Activated CD4-positive, alpha-beta T cell treated with anti-CD3 and anti-CD28 coated beads for 36 hours (primary cell): Measurements from ENCODE around the gene TMEM31. TPM values are rescaled to one million over a fixed set of nuclear protein-coding genes. Genes with fewer than 3 reads are reported as not detected.

ENCODE experiments used
- ATAC-seq: fragments of 200-7000 bp; cut with Tn5 transposase; one replicate; pipeline ENCODE4 v1.10.0; 2021; ENCODE audit warnings: mild to moderate bottlenecking, moderate library complexity
- CTCF ChIA-PET: fragments of 350-600 bp; sonication (Branson Sonifier 250); formaldehyde crosslinking; loops from one replicate; lab custom pipeline; 2021; ENCODE audit warnings: antibody characterized with exemption; lab: Charles Lee
- POLR2A ChIA-PET: fragments of 350-600 bp; sonication (Branson Sonifier 250); formaldehyde crosslinking; loops from one replicate; lab custom pipeline; 2021; ENCODE audit warnings: antibody characterized with exemption, inconsistent platforms; lab: Charles Lee
- DNase-seq: peaks from one replicate; pipeline ENCODE4 v3.0.0-alpha.2; 2020
- H3K27ac Mint-ChIP-seq: one replicate; pipeline ENCODE4 v1.8.0; 2021; ENCODE audit warnings: mixed read lengths
- H3K27me3 Mint-ChIP-seq: one replicate; pipeline ENCODE4 v1.8.0; 2021; ENCODE audit warnings: mixed read lengths
- H3K36me3 Mint-ChIP-seq: one replicate; pipeline ENCODE4 v1.8.0; 2021; ENCODE audit warnings: low read depth, mixed read lengths
- H3K4me1 Mint-ChIP-seq: one replicate; pipeline ENCODE4 v1.8.0; 2021; ENCODE audit warnings: mixed read lengths
- H3K4me3 Mint-ChIP-seq: one replicate; pipeline ENCODE4 v1.8.0; 2021; ENCODE audit warnings: mild to moderate bottlenecking, moderate library complexity, mixed read lengths
- H3K9me3 Mint-ChIP-seq: one replicate; pipeline ENCODE4 v1.8.0; 2021; ENCODE audit warnings: low read depth, mixed read lengths
- intact Hi-C, 2 experiments: fragments of 100-400 bp; cut with DNase I in 1 of 2; cut with micrococcal nuclease in 1 of 2; formaldehyde crosslinking; loops; one replicate each; pipeline versions ENCODE4 v1.14.2 to v1.15.1; 2022 to 2024; cut with DNase I, micrococcal nuclease
- total RNA-seq, 2 experiments: library from RNA; stranded (reverse); gene quantifications; one replicate each; pipeline ENCODE4 v1.2.3, GENCODE V29; 2021

Gene TMEM31
- under 1 TPM; 0.25 to 0.79 TPM for total RNA-seq

DNA sequence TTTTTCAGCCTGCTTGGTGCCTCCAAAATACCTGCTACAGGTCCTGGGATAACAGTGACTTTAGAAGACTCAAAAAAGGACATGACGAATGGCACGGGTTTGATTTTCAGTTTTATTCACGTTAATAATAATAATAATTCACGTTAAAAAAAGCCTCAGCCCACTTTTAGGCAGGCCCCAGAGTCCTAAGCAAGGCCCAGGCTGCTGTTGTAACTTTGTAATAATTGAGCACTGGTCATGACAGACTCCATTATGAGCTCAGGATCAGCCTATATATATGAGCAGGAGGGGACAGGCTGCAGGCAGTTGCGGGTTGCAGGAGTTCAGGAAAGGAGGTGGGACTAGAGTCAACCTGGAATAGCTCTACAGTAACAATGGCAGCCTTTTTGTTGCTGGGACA is at the start of gene TMEM31:
Gene TMEM31, plus strand, starts transcription at position 301 of the 400 bp plus-strand sequence. CDS start 1,350 bp downstream, outside the sequence.
- DNase-seq = no peak
- no peaks in the 10 kb centered on the region for H3K36me3 Mint-ChIP-seq
- H3K27me3 Mint-ChIP-seq = no peaks in the 10 kb centered on the region
- intact Hi-C loops = loop anchor here (1.0 to 2.0 kb wide), 3 partner anchors 64 to 178 kb away; no protein-coding TSS in a partner anchor
- no peak within 1 kb of the TSS for H3K27ac Mint-ChIP-seq
- H3K4me3 Mint-ChIP-seq = no peak within 1 kb of the TSS
- no peaks in the 10 kb centered on the region for H3K4me1 Mint-ChIP-seq
- ChIA-PET CTCF (interaction anchor here (0.6 to 1.7 kb wide), 11 partner anchors 12 to 220 kb away, joined by 3 to 6 read pairs (median 4); no protein-coding TSS in a partner anchor), POLR2A (no interaction called here)
- no peaks in the 10 kb centered on the region for H3K9me3 Mint-ChIP-seq
- no peak for ATAC-seq

GRCh38 chrX:103663981-103664762 is 46.5 kb upstream of the TMEM31 start:
- Mint-ChIP-seq H3K36me3 (no peaks in the 10 kb centered on the region), H3K9me3 (no peaks in the 10 kb centered on the region), H3K4me3 (no peak overlapping the region), H3K4me1 (peaks cover 2% of the 10 kb centered on the region), H3K27ac (no peak overlapping the region), H3K27me3 (peaks cover 4% of the 10 kb centered on the region)
- ATAC-seq (no peak), DNase-seq (no peak)
- CTCF ChIA-PET = no interaction called here
- POLR2A ChIA-PET = no interaction called here
- intact Hi-C loops = no loop called here

GRCh38 chrX:103666202-103667107 is 44.3 kb upstream of the TMEM31 start:
- Mint-ChIP-seq H3K27me3 (peaks cover 4% of the 10 kb centered on the region), H3K36me3 (no peaks in the 10 kb centered on the region), H3K4me3 (no peak overlapping the region), H3K9me3 (no peaks in the 10 kb centered on the region), H3K27ac (no peak overlapping the region), H3K4me1 (peaks cover 2% of the 10 kb centered on the region)
- intact Hi-C loops = no loop called here
- ChIA-PET CTCF (no interaction called here), POLR2A (interaction anchor here (0.6 kb wide), 1 partner anchor 75 kb away, joined by 6 read pairs; no protein-coding TSS in a partner anchor)
- ATAC-seq (no peak), DNase-seq (no peak)

GRCh38 chrX:103669745-103670144 is 41.0 kb upstream of the TMEM31 start:
- H3K4me3 Mint-ChIP-seq = no peak overlapping the region
- CTCF ChIA-PET = no interaction called here

DNA sequence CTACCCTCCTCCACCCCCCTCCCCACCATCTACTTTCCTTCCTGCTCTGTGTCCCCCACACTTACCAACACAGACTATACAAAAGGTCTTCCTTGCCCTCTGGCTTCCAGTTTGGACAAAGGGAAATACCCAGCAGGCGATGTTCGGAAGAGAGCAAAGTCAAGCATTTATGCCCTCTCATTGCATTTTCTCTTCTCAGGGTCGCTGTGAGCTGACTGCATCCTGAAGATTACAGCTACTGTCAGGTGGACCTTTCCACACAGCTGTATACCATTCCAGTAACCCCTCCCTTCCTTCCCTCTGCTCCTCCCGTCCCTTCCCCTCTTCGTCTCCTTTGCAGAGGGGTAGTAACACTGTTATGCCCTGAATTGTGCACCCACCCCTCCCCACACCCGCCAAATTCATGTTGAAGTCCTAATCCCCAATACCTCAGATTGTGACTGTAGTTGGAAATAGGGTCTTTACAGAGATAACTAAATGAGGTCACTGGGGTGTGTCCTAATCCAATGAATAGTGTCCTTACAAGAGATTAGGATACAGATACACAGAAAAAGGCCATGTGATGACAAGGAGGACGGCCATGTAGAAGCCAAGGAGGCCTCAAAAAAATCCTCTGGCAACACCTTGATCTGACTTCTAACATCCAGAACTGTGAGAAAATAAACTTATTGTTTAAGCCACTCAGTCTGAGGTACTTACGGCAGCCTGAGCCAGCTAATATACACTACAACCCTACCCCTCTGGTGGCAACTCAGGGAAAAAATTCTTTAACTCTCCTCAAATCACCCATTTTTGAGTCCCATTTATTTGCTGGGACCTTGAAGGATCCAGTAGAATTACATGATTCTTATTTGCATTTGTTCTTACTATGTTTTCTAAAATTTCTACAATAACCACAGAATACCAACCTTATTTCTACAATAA is 35.9 kb upstream of the TMEM31 start:
- ChIA-PET POLR2A (no interaction called here), CTCF (no interaction called here)
- no peak for DNase-seq
- H3K9me3 Mint-ChIP-seq = no peaks in the 10 kb centered on the region
- peaks cover 5% of the 10 kb centered on the region for H3K4me1 Mint-ChIP-seq
- no peak overlapping the region for H3K27ac Mint-ChIP-seq
- intact Hi-C loops = no loop called here
- no peaks in the 10 kb centered on the region for H3K27me3 Mint-ChIP-seq
- ATAC-seq = no peak
- peaks cover 34% of the 10 kb centered on the region for H3K36me3 Mint-ChIP-seq
- no peak overlapping the region for H3K4me3 Mint-ChIP-seq

More at GRCh38 chrX:103669745-103670144, 41.0 kb upstream of the TMEM31 start:
- DNase-seq = no peak
- Mint-ChIP-seq H3K36me3 (no peaks in the 10 kb centered on the region), H3K9me3 (no peaks in the 10 kb centered on the region), H3K4me1 (no peaks in the 10 kb centered on the region), H3K27me3 (no peaks in the 10 kb centered on the region), H3K27ac (no peak overlapping the region)
- POLR2A ChIA-PET = no interaction called here
- intact Hi-C loops = no loop called here
- ATAC-seq = no peak

DNA sequence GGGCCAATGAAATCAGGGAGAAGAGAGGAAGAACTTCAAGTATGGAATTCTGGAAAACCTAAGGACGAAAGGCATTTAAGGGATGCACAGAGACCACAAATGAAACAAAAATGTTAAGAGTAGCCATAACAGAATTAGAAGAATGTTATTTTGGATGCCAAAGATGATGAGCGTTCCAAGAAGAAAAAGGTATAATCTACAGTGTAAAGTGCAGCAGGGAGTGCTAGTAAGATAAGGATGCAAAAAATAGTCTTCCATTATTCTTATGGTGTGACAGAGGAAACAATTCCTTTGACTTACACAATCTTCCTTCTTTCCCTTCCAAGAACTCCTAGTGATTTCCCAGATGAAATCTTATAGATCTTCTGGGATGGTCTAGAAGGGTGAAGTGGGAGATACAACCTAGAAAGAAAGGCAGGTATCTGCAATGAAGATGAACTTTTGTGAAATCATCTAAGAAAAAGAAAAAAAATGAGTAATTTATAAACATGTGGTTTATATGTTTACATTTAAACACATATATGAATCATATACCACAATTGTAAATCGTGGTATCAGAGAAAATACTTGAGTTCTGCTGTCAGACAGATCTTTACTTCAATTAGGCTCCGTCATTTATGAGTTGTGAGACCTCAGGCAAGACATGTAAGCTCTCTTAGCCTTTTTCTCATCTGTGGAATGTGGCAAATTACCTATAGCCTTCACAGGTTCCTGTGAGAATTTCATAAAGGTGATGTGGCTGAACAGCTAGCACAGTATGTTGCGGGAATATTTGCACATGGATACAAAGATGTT is 32.3 kb upstream of the TMEM31 start:
- H3K4me1 Mint-ChIP-seq = peaks cover 5% of the 10 kb centered on the region
- no peaks in the 10 kb centered on the region for H3K27me3 Mint-ChIP-seq
- no peaks in the 10 kb centered on the region for H3K9me3 Mint-ChIP-seq
- DNase-seq (no peak), ATAC-seq (no peak)
- ChIA-PET CTCF (no interaction called here), POLR2A (no interaction called here)
- no peak overlapping the region for H3K27ac Mint-ChIP-seq
- no peak overlapping the region for H3K4me3 Mint-ChIP-seq
- peaks cover 44% of the 10 kb centered on the region for H3K36me3 Mint-ChIP-seq
- intact Hi-C loops = no loop called here

- intact Hi-C loops = loop anchor here in 1 of 2 experiments (10.0 kb wide), 2 partner anchors 467 to 1027 kb away; partner anchors contain the start of genes BEX4 and GPRASP1
- H3K4me1 Mint-ChIP-seq = peaks cover 15% of the 10 kb centered on the region
- CTCF ChIA-PET = no interaction called here
Measured at GRCh38 chrX:103681443-103681842, 29.3 kb upstream of the TMEM31 start.

DNA sequence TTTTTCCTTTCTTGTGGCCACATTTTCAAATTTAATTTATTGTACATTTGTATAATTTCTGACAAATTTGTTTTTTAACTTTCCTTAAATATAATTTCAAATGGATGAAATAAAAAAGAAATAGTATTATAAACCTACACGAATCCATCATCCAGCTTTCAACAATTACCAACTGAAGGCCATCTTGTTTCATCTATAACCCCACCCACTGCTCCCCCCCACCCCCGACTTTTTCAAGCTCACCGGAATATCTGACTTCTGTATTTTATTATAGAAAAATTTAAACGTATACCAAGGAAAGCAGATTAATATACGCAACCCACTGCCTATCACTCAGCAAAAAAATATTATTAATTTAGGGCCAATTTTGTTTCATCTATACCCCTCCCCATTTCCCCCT is 25.3 kb upstream of the TMEM31 start:
- no peaks in the 10 kb centered on the region for H3K9me3 Mint-ChIP-seq
- ChIA-PET POLR2A (no interaction called here), CTCF (interaction anchor here (1.0 kb wide), 1 partner anchor 59 kb away, joined by 3 read pairs; no protein-coding TSS in a partner anchor)
- DNase-seq = peak; percentile 27
- H3K4me1 Mint-ChIP-seq = peaks cover 9% of the 10 kb centered on the region
- no peak for ATAC-seq
- peak overlapping the region; percentile 94 for H3K27ac Mint-ChIP-seq
- H3K4me3 Mint-ChIP-seq = no peak overlapping the region
- intact Hi-C loops = loop anchor here (5.0 to 10.0 kb wide), 8 partner anchors 58 to 1031 kb away; partner anchors contain the start of genes BEX4 (in 1 of the 2), GPRASP1 (in 1 of the 2), RAB9B (in 1 of the 2) and SLC25A53 (in 1 of the 2)
- no peaks in the 10 kb centered on the region for H3K27me3 Mint-ChIP-seq
- peaks cover 24% of the 10 kb centered on the region for H3K36me3 Mint-ChIP-seq

More at GRCh38 chrX:103681443-103681842, 29.3 kb upstream of the TMEM31 start:
- no peak for DNase-seq
- H3K36me3 Mint-ChIP-seq = peaks cover 46% of the 10 kb centered on the region
- POLR2A ChIA-PET = no interaction called here
- no peaks in the 10 kb centered on the region for H3K27me3 Mint-ChIP-seq
- ATAC-seq = no peak
- H3K27ac Mint-ChIP-seq = no peak overlapping the region
- H3K4me3 Mint-ChIP-seq = no peak overlapping the region
- no peaks in the 10 kb centered on the region for H3K9me3 Mint-ChIP-seq

GRCh38 chrX:103686199-103687072 is 24.3 kb upstream of the TMEM31 start, which contains the start of gene MORF4L2:
MORF4L2 (minus strand) TSS chrX:103686699; CDS start chrX:103677027, 9,672 bp downstream.
- no peak within 1 kb of the TSS for H3K4me3 Mint-ChIP-seq
- peaks cover 21% of the 10 kb centered on the region for H3K36me3 Mint-ChIP-seq
- H3K9me3 Mint-ChIP-seq = no peaks in the 10 kb centered on the region
- H3K4me1 Mint-ChIP-seq = peaks cover 9% of the 10 kb centered on the region
- POLR2A ChIA-PET = interaction anchor here (0.7 to 1.0 kb wide), 3 partner anchors 145 to 568 kb away, joined by 3 to 5 read pairs (median 3); partner anchors contain the start of gene SLC25A53
- ATAC-seq (peak; percentile 91), DNase-seq (peak; percentile 91)
- H3K27ac Mint-ChIP-seq = peak within 1 kb of the TSS; percentile 94
- H3K27me3 Mint-ChIP-seq = no peaks in the 10 kb centered on the region
- CTCF ChIA-PET = no interaction called here
- intact Hi-C loops = loop anchor here (1.0 to 10.0 kb wide), 11 partner anchors 57 to 1032 kb away; partner anchors contain the start of genes SLC25A53 (in 2 of the 2), BEX4 (in 1 of the 2), GPRASP1 (in 1 of the 2) and RAB9B (in 1 of the 2)
